K562 (cell line): ENCODE results near the gene DGCR6L. TPM values are rescaled to one million over a fixed set of nuclear protein-coding genes. Genes with fewer than 3 reads are reported as not detected.
"Not testable (repeated sequence)": the region's sequence is repeated elsewhere in the genome, so short reads cannot be mapped to it uniquely, and the experiment has no call there.

Experiments used
- ATAC-seq: fragments of 200-7000 bp; cut with Tn5 transposase; 3 replicates; pipeline ENCODE4 v1.9.1; 2020; ENCODE audit warnings: moderate library complexity
- BruUV-seq: library from RNA; stranded (reverse); fragments of 400-500 nt; replicated peaks from 2 replicates; lab custom pipeline; 2021; lab: Mats Ljungman, UMichigan
- CTCF ChIA-PET: fragments of 300-600 bp; formaldehyde crosslinking; extraction: SDS; loops from one replicate; lab custom pipeline; 2021; ENCODE audit warnings: low intra/inter-chr PET ratio; lab: Yijun Ruan, JAX
- POLR2A ChIA-PET: fragments of 300-600, 350-650 bp; sonication (Branson Sonifier 250); formaldehyde crosslinking; extraction: SDS; loops from one replicate; lab custom pipeline; 2021; ENCODE audit warnings: antibody characterized with exemption, inconsistent platforms; lab: Yijun Ruan, JAX
- DNase-seq, 4 experiments: peaks; one replicate each; pipeline versions ENCODE4 v3.0.0 to v3.0.0-alpha.2; 2011 to 2018; ENCODE audit warnings: low spot score in 3 of 4, mixed read lengths in 3 of 4; ENCODE audit errors: extremely low read depth in 1 of 4
- FAIRE-seq: peaks from 2 replicates; lab custom pipeline; 2011; peaks lifted over from hg19 to GRCh38; lab: Jason Lieb, UNC
- H2AFZ ChIP-seq: 2 replicates; pipeline ENCODE4 v1.6.0; 2011; ENCODE audit warnings: low read depth, low read length, control low read depth, inconsistent platforms
- H3K27ac ChIP-seq: fragments of 200-600 bp; 3 replicates; pipeline ENCODE4 v1.8.0; 2011; ENCODE audit warnings: low read depth, mild to moderate bottlenecking, control low read depth, inconsistent platforms, low read length, moderate library complexity, mixed read lengths; ENCODE audit errors: extremely low read depth
- H3K27me3 ChIP-seq, 2 experiments: fragments of 300-600 bp in 1 of 2; 2 replicates in 1 of 2; 3 replicates in 1 of 2; pipeline versions ENCODE4 v1.6.0 to v1.8.0; 2011; ENCODE audit warnings: inconsistent platforms in 2 of 2, low read length in 2 of 2, mild to moderate bottlenecking in 1 of 2, mixed read lengths in 1 of 2, moderate library complexity in 1 of 2; ENCODE audit not compliant: control insufficient read depth in 2 of 2, insufficient read depth in 2 of 2
- H3K36me3 ChIP-seq: fragments of 300-600 bp; 3 replicates; pipeline ENCODE4 v1.8.0; 2011; ENCODE audit warnings: mild to moderate bottlenecking, low read length, inconsistent platforms; ENCODE audit not compliant: control insufficient read depth, insufficient read depth
- H3K4me1 ChIP-seq, 2 experiments: fragments of 200-600 bp in 1 of 2; replicated peaks in 1 of 2; 2 replicates in 1 of 2; 3 replicates in 1 of 2; pipeline versions ENCODE4 v1.5.1 to v1.8.0; 2011; ENCODE audit warnings: inconsistent platforms in 2 of 2, low read length in 2 of 2, mild to moderate bottlenecking in 1 of 2, mixed read lengths in 1 of 2, moderate library complexity in 1 of 2; ENCODE audit not compliant: control insufficient read depth in 2 of 2, insufficient read depth in 2 of 2
- H3K4me2 ChIP-seq: 2 replicates; pipeline ENCODE4 v1.6.1; 2011; ENCODE audit warnings: low read length, control low read depth, inconsistent platforms, mixed read lengths; ENCODE audit not compliant: insufficient read depth
- H3K4me3 ChIP-seq: fragments of 200-600 bp; sonication (generic), shearing (Covaris generic); 2 replicates; pipeline ENCODE4 v1.5.1; 2016; ENCODE audit warnings: control low read depth, inconsistent platforms
- H3K79me2 ChIP-seq: fragments of 200-600 bp; 3 replicates; pipeline ENCODE4 v1.8.0; 2011; ENCODE audit warnings: low read length, inconsistent platforms; ENCODE audit not compliant: control insufficient read depth, insufficient read depth
- H3K9ac ChIP-seq, 2 experiments: 2 replicates each; pipeline versions ENCODE4 v1.6.0 to v1.6.1; 2011; ENCODE audit warnings: low read depth in 2 of 2, low read length in 2 of 2, control low read depth in 1 of 2, inconsistent platforms in 1 of 2, mild to moderate bottlenecking in 1 of 2, mixed read lengths in 1 of 2; ENCODE audit not compliant: insufficient read depth in 1 of 2
- H3K9me1 ChIP-seq: one replicate; pipeline ENCODE4 v1.6.0; 2011; ENCODE audit warnings: inconsistent platforms, mild to moderate bottlenecking, low read length, moderate library complexity; ENCODE audit not compliant: control insufficient read depth, insufficient read depth
- H3K9me3 ChIP-seq: replicated peaks from 2 replicates; pipeline ENCODE4 v1.5.1; 2011; ENCODE audit warnings: low read depth, low read length, inconsistent platforms; ENCODE audit not compliant: control insufficient read depth, insufficient read depth
- H4K20me1 ChIP-seq: replicated peaks from 2 replicates; pipeline ENCODE4 v1.6.1; 2011; ENCODE audit warnings: low read length, inconsistent platforms, mixed read lengths; ENCODE audit not compliant: control insufficient read depth, insufficient read depth
- E2F4 ChIP-seq: sonication (generic); formaldehyde crosslinking; IDR thresholded peaks from 2 replicates; pipeline ENCODE4 v1.8.0; 2022; ENCODE audit warnings: mild to moderate bottlenecking, low read depth, missing genetic modification reagents
- FOXJ2 ChIP-seq: fragments of 200-800 bp; sonication (Bioruptor generic); IDR thresholded peaks from 2 replicates; pipeline ENCODE4 v1.6.1; 2016; ENCODE audit warnings: missing genetic modification characterization, missing compliant biosample characterization
- RFX1 ChIP-seq: fragments of 450-650 bp; IDR thresholded peaks from 2 replicates; pipeline ENCODE4 v1.6.1; 2016; ENCODE audit warnings: mild to moderate bottlenecking, moderate library complexity
- WGBS: fragments of 100-300 bp; shearing (Covaris generic); methylation state at CpG from one replicate; pipeline ENCODE4 v1.1.6; 2016; ENCODE audit warnings: low coverage, mixed read lengths; ENCODE audit not compliant: insufficient coverage; ENCODE audit errors: missing lambda C conversion rate; 5-methylcytosine and 5-hydroxymethylcytosine counted together
- in situ Hi-C: fragments of 300-500 bp; cut with MboI; formaldehyde crosslinking; loops from 4 replicates; pipeline ENCODE4 v1.15.0; 2018; ENCODE audit warnings: inconsistent platforms, mixed read lengths
- intact Hi-C: fragments of 100-400 bp; cut with micrococcal nuclease; formaldehyde crosslinking; loops from 2 replicates; pipeline ENCODE4 v1.14.2; 2022
- polyA plus RNA-seq, 8 experiments: library from polyadenylated mRNA; depleted of rRNA in 4 of 8; stranded (reverse) in 5 of 8; unstranded in 3 of 8; fragments of >200 nt; fragmentation: Nextera tagmentation in 2 of 8; fragmentation: Illumina TruSeq in 1 of 8; extraction: Ambion mirVana in 2 of 8; extraction: Trizol in 1 of 8; gene quantifications; 2 replicates each; pipeline versions ENCODE4 v1.2.1 to v1.2.3, GENCODE V29; 2011 to 2014; ENCODE audit warnings: inconsistent platforms in 1 of 8, missing spikeins in 1 of 8
- total RNA-seq, 7 experiments: library from RNA; depleted of rRNA in 6 of 7; stranded (reverse); fragments of >200 nt in 6 of 7; fragmentation: Illumina TruSeq in 2 of 7; extraction: Trizol in 2 of 7; gene quantifications; 2 replicates each; pipeline versions ENCODE4 v1.2.1 to v1.2.3, GENCODE V29; 2011 to 2021; ENCODE audit warnings: low replicate concordance in 1 of 7

DGCR6L gene
- total and polyA plus RNA-seq, 9 of the 15 experiments (the other 6 are each of a cell fraction or from before 2014, with no cell fraction given), result 3.6 to 151 (median 51.0) TPM

GRCh38 chr22:20338291-20338690 is 18.4 kb upstream of the DGCR6L start:
- POLR2A ChIA-PET, H3K9me3 ChIP-seq, intact Hi-C loops, DNase-seq, H2AFZ ChIP-seq, H3K4me2 ChIP-seq, H3K27ac ChIP-seq, ATAC-seq, H4K20me1 ChIP-seq, H3K9ac ChIP-seq, H3K4me1 ChIP-seq, FAIRE-seq, H3K9me1 ChIP-seq, CTCF ChIA-PET, BruUV-seq, H3K79me2 ChIP-seq, H3K36me3 ChIP-seq, H3K27me3 ChIP-seq, H3K4me3 ChIP-seq: not testable (repeated sequence)
- TF ChIP-seq E2F4 (CRISPR knock-in tag), result 0 out of 2 replicates have a peak, but pooled peaks have one; percentile 38
- in situ Hi-C loops, result loop anchor here (25.0 kb wide), 1 partner anchor 1324 kb away; the partner anchor contains the start of gene PPIL2
- 4% methylated on average over 2 of the region's 2 CpGs for WGBS

GRCh38 chr22:20337807-20338206 is 17.9 kb upstream of the DGCR6L start:
- ATAC-seq, H3K27ac ChIP-seq, H3K4me2 ChIP-seq, H3K36me3 ChIP-seq, H3K4me1 ChIP-seq, BruUV-seq, H3K9me3 ChIP-seq, H3K27me3 ChIP-seq, H3K4me3 ChIP-seq, H3K79me2 ChIP-seq, DNase-seq, H4K20me1 ChIP-seq, POLR2A ChIA-PET, CTCF ChIA-PET, intact Hi-C loops, H3K9ac ChIP-seq, FAIRE-seq, H3K9me1 ChIP-seq, H2AFZ ChIP-seq: not testable (repeated sequence)
- in situ Hi-C loops, result loop anchor here (25.0 kb wide), 1 partner anchor 1324 kb away; the partner anchor contains the start of gene PPIL2
- under 1% methylated on average over 2 of the region's 3 CpGs for WGBS
- TF ChIP-seq RFX1, result peak; percentile 31; the same call in 1 of the 2 replicates
- peak; percentile 61; the same call in 1 of the 2 replicates for TF ChIP-seq FOXJ2 (tag)
